ENCODE data around the gene ADCY2.

The ADCY2 gene

GRCh38 chr5:7787770-7788169 is 391.8 kb downstream of the ADCY2 start:
- DNase-seq (ENCODE audit: insufficient read length, low spot score) (no peak), FAIRE-seq (no peak)
- TF ChIP-seq, protein P1, sequence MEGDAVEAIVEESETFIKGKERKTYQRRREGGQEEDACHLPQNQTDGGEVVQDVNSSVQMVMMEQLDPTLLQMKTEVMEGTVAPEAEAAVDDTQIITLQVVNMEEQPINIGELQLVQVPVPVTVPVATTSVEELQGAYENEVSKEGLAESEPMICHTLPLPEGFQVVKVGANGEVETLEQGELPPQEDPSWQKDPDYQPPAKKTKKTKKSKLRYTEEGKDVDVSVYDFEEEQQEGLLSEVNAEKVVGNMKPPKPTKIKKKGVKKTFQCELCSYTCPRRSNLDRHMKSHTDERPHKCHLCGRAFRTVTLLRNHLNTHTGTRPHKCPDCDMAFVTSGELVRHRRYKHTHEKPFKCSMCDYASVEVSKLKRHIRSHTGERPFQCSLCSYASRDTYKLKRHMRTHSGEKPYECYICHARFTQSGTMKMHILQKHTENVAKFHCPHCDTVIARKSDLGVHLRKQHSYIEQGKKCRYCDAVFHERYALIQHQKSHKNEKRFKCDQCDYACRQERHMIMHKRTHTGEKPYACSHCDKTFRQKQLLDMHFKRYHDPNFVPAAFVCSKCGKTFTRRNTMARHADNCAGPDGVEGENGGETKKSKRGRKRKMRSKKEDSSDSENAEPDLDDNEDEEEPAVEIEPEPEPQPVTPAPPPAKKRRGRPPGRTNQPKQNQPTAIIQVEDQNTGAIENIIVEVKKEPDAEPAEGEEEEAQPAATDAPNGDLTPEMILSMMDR (IDR thresholded peaks at IDR 0.05; ENCODE audit: insufficient read depth, missing control alignments): no peak

- no peak for FAIRE-seq
- TF ChIP-seq, protein P1 (IDR thresholded peaks at IDR 0.05; ENCODE audit: insufficient read depth, missing control alignments): no peak
- DNase-seq (ENCODE audit: insufficient read length, low spot score): no peak
Measured at GRCh38 chr5:7789567-7789966, 393.6 kb downstream of the ADCY2 start.

DNA sequence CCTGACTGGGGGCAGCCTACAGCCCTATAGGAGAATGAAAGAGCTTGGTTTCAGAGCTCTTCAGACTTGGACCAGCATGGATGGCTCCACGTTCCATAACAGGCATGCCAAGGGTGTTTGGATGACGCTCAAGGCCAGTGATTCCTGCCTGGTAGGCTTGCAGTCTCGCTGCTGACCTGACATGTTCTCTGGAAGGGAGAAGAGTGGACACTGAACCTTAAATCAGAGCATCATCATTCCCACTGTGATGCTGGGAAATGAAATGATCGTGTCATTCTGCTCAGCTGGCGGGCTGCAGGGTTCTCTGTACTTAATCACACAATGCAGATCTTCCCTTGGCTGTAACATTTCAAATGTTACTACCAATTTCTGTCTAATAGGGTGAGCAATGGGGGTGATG is 398.0 kb downstream of the ADCY2 start:
- FAIRE-seq: no peak
- no peak for DNase-seq (ENCODE audit: insufficient read length, low spot score)
- TF ChIP-seq, protein P1 (IDR thresholded peaks at IDR 0.05; ENCODE audit: insufficient read depth, missing control alignments): no peak

GRCh38 chr5:7794311-7794710 is 398.4 kb downstream of the ADCY2 start:
- TF ChIP-seq, protein P1 (IDR thresholded peaks at IDR 0.05; ENCODE audit: insufficient read depth, missing control alignments): no peak
- DNase-seq (ENCODE audit: insufficient read length, low spot score): no peak
- no peak for FAIRE-seq

GRCh38 chr5:7794823-7795222 is 398.9 kb downstream of the ADCY2 start:
- no peak for FAIRE-seq
- TF ChIP-seq, protein P1 (IDR thresholded peaks at IDR 0.05; ENCODE audit: insufficient read depth, missing control alignments): no peak
- DNase-seq (ENCODE audit: insufficient read length, low spot score): no peak

DNA sequence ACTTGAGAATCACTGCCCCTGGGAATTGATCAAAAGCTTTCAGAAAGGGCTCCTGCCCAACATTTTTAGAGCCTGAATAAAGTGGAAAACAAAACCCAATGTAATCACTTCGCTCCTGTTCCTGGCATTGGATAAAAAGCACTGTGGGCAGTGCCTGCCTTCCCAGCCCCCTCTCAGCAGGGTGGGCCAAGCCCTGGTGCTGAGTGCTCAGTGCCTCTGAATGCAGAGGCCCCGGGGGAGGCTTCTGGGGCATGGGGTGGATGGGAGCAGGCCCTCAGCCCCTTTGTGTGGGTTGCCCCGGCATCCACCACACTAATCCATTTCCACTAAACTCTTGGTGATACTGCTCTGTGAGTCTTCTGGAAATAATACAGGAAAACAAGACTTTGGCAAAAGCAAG is 399.4 kb downstream of the ADCY2 start:
- TF ChIP-seq, protein P1 (IDR thresholded peaks at IDR 0.05; ENCODE audit: insufficient read depth, missing control alignments): no peak
- no peak for FAIRE-seq
- no peak for DNase-seq (ENCODE audit: insufficient read length, low spot score)

- no peak for FAIRE-seq
- TF ChIP-seq, protein P1 (IDR thresholded peaks at IDR 0.05; ENCODE audit: insufficient read depth, missing control alignments): no peak
Measured at GRCh38 chr5:7801891-7802614, 406.1 kb downstream of the ADCY2 start.

More at GRCh38 chr5:7801891-7802614, 406.1 kb downstream of the ADCY2 start:
- DNase-seq (ENCODE audit: insufficient read length, low spot score): no peak
